HG03159 (cell line): ENCODE data around the gene GNPTG.

Experiments used
- ATAC-seq: cut with Tn5 transposase; IDR thresholded peaks from one replicate; pipeline ENCODE4 v1.9.1; 2021; ENCODE audit warnings: mild to moderate bottlenecking, moderate library complexity; ENCODE audit not compliant: unreplicated experiment

Gene GNPTG

DNA sequence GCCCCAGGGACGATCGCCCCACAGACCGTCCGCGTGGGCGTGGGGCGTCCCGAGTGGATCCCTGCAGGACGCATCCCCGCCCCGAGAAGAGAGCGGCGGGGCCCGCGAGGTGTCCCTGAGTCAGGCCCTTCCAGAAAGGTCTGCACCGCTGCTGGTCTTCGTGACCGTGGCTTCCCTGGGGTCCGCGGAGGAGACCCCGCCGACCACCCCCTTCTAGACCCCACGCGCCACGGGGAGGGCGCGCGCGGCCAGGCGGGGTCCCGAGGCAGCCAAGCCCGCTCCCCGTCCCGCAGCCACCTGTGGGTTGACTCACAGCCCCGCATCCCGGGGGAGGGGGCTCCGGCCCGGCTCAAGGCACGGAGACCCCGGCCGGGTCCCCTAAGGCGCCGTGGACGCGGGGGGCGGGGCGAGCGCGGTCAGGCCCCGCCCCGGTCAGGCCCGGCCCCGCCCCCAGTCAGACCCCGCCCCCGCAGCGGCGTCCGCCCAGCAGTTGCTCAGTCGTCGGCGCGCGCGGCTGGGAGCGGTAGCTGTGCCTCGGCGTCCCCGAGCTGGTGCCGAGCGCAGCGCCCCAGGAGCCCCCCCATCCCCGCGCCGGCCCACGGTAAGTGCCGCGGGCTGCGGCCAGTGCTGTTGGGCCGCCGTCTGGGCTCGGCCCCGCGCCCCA is 18.4 kb upstream of the GNPTG start, which contains the start of gene BAIAP3:
TSS of gene BAIAP3 (plus strand) at position 497 of the 664 bp plus-strand sequence. CDS start 4,905 bp downstream, outside the sequence.
- no peak for ATAC-seq

DNA sequence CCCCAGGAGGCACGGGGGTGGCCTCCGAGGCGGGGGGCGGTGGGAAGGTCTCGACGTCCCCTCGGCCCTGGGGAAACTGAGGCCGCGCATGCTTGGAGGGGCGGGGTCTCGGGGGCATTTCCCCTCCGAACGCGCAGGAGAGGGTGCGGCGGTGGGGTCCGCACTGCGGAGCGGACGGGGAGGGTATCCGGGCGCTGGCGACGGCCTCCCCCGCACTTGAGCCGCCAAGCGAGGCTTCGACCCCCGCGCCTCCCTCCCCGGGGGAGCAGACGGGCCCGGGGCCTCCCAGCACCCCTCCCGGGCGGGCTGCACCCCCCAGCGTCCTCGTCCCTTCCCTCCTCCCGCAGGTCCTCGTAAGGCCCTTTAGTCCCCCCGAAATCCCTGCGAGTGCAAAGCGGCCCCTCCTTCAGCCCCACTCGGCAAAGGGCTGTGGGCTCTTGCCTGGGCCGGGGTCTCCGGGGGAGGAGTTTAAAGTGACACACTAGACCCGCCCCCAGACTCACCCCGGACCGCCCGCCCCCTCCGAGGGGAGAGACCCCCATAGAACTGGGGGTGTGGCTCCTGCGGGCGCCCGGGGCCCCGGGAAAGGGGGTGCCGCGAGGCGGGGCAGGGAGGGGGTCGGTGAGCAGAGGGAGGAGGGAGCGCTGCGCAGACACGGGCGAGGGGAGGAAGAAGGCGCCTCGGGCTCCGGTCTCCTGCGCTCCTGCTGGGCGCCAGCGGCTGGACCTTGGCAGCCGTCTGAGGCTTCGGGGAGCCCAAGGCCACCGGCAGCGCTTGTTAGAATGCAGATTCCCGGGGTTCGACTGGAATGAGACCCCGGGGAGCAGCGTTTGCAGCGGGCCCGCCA is 17.7 kb upstream of the GNPTG start:
- ATAC-seq, result no peak

DNA sequence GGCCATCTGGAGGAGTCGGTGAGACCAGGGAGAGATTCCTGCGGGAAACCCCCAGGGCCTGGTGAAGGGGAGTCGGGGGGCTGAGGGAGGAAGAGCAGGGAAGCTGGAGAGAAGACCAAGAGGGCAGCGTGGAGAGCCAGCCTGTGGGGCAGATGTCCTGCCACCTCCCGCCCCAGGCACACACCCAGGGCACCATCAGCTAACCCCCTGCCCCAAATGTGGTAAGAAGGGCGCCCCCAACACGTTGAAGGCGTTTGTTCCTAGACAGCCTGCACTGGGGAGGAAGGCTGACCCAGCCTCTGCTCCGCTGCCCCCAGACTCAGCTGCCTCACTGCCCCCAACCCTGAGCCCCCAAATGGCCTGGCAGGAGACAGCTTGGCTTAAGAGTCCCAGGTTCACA is 17.0 kb upstream of the GNPTG start:
- ATAC-seq, result no peak

DNA sequence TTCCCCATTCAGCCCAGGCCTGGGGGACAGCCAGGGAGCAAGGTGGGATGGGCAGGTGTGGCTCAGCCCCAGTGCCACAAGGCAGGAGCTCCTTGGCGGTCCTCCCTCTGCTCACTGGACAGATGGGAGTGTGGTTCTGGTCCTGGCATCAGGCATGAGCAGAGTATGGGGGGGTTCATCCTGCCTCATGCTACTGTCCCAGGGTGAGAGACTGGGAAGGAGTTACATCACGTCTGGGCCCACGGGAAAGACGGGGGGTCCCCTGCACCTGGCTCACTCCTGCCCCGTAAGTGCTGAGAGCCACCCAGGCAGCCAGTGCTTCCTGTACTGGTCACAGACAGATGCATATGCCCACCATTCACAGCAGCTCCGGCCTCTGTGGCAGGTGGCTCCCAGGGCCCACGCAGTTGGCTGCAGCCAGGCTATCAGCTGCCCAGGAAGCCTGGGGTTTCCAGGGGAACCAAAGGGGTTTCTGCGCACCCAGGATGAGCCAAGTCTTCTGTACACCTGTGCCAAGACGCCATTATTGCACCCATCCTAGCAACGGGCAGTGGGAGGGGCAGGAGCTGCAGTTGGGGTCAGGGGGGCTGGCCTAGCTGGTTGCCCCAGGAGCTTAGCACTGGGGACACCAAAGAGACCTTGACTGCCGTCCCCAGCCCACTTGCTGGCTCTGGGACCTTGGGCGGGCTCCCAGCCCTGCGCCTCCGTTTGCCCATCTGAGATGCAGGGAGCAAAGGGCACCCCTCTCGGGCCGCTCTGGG is 16.3 kb upstream of the GNPTG start:
- ATAC-seq, result no peak

DNA sequence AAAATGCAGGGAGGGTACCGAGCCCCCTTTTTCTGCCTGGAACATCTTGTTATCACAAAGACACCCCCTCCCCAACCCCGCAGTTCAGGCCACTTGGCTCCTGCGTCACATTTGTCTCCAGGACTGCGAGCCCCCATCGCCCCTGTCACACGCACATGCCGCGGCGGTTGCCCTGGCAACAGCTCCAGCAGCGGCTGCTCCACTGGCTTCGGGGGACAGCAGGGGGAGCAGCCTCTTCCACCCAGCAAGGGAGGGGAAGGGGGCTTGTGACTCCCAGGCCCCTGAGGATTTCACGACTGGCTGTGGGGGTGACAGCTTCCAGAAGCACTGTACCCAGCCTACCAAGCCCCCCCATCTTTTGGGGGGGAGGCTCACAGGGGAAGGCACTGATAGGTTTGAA is 15.7 kb upstream of the GNPTG start:
- ATAC-seq, result no peak

DNA sequence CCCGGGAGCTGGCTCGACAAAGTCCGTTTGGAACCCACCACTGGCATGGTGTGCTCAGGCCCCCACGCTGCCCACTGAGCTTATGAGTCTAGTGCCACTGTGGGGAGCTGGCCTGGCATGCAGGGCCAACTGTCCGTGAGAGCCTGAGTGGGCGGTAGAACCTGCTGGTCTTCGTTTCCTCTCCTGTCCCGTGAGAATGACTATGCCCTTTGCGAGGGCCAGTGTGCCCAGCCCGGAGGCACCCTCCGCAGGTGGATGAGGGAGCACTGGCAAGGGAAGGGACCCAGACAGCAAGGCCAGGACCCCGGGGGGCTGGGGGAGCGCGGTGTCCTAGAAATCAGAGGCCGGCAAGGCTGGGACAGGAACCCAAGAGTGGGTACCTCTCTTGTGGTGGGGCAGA is 15.1 kb upstream of the GNPTG start:
- no peak for ATAC-seq

DNA sequence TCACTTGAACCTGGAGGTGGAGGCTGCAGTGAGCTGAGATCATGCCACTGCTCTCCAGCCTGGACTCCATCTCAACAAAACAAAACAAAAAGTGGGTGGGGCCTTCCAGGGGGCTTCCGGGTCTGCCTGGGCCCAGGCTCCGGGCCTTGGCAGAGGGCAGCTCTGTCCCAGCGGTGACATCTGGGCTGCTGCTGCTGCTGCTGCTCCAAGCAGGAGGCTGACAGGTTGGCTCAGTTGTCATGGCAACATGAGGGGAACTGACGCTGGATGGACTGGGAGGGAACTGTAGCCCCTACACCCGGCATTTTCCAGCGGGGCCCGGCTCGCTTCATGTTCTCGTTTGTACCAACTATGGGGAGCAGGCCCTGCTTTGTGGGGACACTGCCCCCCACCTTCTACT is 14.2 kb upstream of the GNPTG start:
- no peak for ATAC-seq

DNA sequence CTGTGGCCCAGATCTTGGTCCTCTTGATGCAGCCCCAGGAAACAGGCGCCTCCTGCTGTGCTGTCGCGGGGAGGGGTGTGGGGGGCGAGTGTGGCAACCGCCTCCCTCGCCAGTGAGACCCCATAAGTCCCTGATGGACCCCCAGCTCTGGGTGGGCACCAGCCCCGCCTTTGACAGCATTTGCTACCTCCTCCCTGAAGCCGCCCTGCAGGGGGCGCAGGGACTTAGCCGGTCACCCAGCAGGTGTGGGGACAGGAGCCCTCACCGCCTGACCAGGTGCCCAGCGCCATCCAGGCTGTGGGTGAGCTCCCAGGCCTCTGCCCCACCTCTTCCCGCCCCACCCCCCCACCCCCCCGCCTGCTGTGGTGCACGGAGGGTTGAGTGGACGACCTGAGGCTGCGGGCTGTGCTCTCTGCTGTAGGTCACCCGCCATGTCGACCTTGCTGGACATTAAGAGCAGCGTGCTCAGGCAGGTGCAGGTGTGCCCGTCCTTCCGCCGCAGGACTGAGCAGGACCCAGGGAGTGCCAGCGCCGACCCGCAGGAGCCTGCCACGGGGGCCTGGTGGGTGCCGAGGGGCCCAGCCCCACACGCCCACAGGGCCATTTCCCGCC is 13.5 kb upstream of the GNPTG start:
- no peak for ATAC-seq

DNA sequence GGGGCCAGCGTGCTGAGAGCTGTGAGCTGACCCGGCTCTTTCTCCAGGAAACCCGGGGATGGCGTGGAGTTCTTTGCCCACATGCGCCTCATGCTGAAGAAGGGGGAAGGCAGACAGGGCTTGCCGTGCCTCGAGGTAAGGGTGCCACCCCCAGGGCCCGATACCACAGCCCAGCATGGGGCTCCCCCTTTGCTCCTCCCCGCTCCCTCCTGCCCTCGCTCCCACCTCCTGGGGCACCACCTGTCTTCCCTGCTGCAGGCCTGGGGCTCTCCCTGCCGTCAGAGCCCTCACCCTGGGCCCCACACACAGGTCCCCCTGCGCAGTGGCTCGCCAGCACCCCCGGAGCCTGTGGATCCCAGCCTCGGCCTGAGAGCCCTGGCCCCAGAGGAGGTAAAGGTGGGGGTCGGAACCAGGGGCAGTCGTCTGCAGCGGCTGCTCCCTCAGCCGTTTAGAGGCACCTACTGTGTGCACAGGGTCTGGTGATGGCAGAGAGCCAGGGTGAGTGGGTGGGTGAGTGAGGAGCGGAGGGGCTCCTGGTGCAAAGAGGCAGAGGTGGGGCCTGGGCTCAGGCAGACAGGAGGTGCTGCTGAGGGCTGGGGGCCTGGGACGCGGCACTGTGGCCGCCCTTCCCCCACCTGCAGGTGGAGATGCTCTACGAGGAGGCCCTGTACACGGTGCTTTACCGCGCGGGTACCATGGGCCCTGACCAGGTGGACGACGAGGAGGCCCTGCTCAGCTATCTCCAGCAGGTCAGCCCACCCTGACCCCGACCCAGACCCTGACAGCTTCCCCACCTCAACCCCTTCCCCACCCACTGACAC is 12.7 kb upstream of the GNPTG start:
- no peak for ATAC-seq

DNA sequence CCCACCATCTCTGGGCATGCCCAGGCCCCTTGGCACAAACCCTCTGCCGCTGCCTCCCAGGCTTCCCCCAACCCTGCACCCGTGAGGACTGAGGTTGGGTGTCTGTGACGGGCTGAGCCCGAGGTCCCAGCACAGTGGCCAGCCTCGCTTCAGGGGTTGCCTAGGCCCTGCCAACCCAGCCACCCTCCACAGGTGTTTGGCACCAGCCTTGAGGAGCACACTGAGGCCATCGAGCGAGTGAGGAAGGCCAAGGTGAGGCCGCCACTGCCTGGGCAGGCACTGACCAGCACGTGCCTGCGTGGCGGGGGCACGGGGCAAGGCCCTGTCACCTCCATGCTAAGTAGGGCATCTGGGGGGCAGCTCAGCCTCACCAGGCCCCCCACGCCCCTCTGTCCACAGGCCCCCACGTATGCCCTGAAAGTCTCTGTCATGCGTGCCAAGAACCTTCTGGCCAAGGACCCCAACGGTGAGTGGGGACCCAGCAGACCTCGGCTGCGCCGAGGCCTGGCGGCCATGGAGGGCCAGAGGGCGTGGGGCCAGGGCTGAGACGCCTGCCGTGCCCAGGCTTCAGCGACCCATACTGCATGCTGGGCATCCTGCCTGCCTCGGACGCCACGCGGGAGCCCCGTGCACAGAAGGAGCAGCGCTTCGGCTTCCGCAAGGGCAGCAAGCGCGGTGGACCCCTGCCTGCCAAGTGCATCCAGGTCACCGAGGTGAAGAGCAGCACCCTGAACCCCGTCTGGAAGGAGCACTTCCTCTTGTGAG is 10.8 kb upstream of the GNPTG start:
- ATAC-seq, result no peak

DNA sequence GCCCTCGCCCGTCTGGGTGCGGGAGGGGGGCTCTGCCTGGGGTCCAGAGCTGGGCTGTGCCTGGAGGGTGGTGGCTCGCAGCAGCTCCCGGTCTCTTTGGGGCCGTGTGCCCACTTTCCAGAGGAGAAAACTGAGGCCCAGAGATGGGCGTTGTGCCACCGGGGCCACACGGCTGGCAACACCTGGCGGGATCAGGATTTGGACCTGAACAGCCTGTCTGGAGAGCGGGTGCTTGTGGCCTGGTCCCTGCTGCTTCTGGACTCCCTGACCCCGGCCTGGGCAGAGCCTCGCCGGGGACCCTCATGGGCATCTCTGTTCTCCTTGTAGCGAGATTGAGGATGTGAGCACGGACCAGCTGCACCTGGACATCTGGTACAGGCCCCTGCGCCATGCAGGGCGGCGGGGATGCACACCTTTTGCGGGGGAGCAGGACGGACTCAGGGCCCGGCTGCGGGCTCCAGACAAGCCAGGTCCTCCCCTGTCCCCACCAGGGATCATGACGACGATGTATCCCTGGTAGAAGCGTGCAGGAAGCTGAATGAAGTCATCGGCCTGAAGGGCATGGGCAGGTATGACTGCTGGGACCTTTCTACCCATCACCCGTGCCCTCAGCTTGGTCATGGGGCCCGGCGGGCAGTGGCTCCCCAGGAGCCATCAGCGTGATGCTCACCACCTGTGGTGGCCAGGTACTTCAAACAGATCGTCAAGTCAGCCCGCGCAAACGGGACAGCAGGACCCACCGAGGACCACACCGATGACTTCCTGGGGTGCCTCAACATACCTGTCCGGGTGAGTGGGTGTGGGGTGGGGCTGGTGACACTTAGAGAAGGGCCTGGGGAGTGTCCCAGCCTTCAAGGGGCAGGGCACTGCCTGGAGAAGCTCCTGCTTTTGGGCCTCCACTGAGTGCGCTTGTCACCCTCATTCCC is 10.0 kb upstream of the GNPTG start:
- ATAC-seq, result no peak

DNA sequence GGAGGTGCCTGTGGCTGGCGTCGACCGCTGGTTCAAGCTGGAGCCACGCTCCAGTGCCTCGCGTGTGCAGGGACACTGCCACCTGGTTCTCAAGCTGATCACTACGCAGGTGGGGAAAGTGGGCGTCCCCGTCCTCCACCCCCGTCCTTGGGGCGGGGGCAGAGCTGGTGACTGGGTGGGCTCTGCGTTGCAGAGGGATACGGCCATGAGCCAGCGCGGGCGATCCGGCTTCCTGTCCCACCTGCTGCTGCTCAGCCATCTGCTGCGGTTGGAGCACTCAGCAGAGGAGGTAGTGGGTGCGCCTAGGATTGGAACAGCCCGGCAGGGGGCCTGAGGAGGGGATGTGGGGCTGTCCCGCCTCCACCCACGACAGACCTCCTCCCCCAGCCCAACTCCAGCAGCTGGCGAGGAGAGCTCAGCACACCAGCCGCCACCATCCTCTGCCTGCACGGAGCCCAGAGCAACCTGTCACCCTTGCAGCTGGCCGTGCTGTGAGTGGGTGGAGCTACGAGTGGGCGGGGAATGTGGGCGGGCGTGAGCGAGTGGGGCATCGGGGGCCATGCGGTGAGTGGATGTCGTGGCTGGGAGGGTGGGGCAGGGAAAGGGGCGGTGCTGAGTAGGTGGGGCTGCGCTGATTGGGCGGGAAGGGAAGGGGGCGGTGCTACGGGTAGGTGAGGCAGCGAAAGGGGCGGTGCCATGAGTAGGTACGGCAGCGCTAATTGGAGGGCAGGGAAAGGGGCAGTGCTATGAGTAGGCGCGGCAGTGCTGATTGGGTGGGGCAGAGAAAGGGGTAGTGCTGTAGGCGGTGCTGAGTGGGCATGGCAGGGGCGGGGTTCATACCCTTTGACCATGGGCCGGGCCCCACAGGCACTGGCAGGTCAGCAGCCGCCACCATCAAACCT is 9.0 kb upstream of the GNPTG start:
- ATAC-seq, result peak; percentile 87

DNA sequence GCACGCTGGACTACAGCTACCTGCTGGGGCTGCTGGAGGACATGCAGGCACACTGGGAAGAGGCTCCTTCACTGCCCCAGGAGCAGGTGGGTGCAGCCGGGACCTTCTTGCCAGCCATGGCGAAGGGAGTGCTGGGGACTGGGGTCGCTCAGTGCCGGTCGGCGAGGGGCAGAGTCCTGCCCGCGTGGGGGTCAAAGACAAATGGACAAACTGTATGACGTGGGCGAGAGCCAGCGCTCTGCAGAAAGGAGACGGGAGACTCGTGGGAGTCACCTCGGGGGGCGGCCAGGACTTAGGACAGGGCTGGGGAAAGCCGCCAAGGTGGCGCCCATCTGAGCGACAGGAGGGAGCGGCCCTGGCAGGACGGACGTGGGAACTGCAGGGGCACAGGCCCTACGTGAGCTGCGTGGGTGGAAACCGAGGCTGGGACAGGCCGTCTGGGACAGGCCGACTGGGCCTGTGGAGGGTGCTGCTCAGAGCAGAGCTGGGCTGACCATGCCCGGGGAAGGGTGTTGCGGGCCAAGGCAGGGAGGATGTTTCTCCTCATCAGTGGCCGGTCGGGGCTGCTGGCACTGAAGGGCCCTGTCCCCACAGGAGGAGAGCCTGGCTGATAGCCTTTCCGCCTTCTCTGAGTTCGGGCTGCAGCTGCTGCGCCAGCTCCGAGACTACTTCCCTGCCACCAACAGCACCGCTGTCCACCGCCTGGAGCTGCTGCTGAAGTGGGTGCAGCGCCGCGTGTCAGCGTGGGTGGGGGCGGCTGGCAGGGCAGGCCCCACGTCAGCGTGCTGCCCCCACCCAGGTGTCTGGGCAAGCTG is 8.1 kb upstream of the GNPTG start:
- no peak for ATAC-seq

DNA sequence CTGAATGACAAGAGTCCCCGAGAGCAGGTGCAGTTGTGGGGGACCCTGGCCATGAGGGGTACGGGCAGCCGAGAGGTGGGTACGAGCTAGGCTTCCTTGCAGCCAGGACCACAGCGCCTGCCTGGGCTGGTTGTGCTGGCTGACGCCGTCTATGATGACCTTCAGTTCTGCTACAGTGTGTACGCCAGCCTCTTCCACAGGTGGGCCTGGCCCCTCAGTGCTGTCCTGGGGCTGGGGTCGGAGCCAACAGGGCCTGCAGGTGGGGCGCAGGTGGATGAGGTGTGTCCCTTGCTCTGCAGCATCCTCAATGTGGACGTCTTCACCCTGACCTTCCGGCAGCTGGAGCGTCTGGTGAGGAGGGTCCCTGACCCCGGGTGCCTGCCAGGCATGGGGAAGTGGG is 7.2 kb upstream of the GNPTG start:
- no peak for ATAC-seq

DNA sequence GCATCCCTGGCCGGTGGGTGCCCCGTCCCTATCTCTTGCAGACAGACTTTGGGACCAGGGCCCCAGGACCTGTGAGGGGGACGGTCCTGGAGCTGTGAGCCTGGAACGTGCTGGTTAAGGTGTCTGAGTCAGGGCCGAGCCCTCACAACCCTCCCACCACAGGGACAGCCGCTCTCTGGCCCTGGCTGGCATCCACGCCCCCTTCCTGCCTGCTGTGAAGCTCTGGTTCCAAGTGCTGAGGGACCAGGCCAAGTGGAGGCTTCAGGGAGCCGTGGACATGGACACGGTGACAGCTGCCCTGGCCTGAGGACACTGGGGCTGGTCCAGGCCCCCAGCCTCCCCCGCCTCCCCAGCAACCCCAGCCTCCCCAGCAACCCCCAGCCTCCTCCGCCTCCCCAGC is 6.6 kb upstream of the GNPTG start:
- ATAC-seq, result no peak

DNA sequence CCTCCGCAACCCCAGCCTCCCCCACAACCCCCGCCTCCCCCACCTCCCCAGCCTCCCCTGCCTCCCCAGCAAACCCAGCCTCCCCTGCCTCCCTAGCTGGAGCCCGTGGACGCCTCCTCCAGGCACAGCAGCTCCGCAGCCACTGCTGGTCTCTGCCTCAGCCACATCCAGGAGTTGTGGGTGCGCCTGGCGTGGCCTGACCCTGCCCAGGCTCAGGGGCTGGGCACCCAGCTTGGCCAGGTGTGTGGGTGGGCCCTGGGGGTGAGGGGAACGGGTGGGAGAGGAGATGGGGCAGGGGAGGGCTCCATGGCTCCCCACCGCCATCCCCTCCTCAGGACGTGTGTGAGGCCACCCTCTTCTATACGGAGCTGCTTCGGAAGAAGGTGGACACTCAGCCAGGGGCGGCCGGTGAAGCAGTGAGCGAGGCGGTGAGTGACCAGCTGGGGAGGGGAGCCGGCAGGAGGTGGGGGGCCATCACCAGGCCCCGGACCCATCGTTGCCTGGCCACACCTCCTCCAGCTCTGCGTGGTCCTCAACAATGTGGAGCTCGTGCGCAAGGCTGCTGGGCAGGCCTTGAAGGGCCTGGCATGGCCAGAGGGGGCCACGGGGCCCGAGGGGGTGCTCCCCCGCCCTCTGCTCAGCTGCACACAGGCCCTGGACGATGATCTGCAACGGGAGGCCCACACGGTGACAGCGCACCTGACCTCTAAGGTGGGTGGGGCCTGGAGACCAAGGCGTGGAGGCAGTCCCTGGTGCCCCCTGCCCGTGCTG is 5.9 kb upstream of the GNPTG start:
- ATAC-seq, result no peak
